Ishikawa (cell line): ENCODE measurements around the gene ERVH48-1.

Experiments used
- EP300 ChIP-seq: IDR thresholded peaks from 2 replicates; pipeline ENCODE4 v1.6.1; 2012; ENCODE audit warnings: borderline replicate concordance
- FOXM1 ChIP-seq: IDR thresholded peaks from 2 replicates; pipeline ENCODE4 v1.6.1; 2012; ENCODE audit warnings: low read depth, borderline replicate concordance
- RAD21 ChIP-seq: IDR thresholded peaks from 2 replicates; pipeline ENCODE4 v1.6.1; 2012; ENCODE audit warnings: low read depth
- TCF12 ChIP-seq: IDR thresholded peaks from 2 replicates; pipeline ENCODE4 v1.6.1; 2012; ENCODE audit warnings: low read depth
- TF ChIP-seq, protein P1 (sequence below): IDR thresholded peaks from 2 replicates; pipeline ENCODE4 v1.6.1; 2012; ENCODE audit warnings: low read depth, mild to moderate bottlenecking
- TF ChIP-seq, protein P2 (sequence below): IDR thresholded peaks from 2 replicates; pipeline ENCODE4 v1.6.1; 2012

DNA sequence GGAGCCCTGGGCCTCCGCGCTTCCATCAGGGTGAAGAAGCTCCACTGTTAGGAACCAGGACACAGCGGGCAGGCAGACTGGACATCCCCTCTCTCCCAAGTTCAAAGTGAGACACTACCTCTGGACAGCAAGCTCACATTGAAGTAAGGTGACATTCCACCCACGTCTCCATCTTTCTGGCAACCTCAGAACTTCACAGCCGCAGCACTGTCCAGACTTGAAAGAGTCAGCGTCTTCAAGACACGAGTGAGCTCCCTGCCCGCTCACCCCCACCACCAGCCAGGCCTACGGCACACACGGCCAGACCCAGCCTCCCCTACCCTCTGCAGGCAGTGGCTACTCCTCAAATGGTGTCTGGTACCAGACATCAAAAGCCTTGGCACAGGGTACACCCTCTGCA, 57.2 kb downstream of the ERVH48-1 start:
- TF ChIP-seq EP300 = no peak
- TF ChIP-seq, protein P1, sequence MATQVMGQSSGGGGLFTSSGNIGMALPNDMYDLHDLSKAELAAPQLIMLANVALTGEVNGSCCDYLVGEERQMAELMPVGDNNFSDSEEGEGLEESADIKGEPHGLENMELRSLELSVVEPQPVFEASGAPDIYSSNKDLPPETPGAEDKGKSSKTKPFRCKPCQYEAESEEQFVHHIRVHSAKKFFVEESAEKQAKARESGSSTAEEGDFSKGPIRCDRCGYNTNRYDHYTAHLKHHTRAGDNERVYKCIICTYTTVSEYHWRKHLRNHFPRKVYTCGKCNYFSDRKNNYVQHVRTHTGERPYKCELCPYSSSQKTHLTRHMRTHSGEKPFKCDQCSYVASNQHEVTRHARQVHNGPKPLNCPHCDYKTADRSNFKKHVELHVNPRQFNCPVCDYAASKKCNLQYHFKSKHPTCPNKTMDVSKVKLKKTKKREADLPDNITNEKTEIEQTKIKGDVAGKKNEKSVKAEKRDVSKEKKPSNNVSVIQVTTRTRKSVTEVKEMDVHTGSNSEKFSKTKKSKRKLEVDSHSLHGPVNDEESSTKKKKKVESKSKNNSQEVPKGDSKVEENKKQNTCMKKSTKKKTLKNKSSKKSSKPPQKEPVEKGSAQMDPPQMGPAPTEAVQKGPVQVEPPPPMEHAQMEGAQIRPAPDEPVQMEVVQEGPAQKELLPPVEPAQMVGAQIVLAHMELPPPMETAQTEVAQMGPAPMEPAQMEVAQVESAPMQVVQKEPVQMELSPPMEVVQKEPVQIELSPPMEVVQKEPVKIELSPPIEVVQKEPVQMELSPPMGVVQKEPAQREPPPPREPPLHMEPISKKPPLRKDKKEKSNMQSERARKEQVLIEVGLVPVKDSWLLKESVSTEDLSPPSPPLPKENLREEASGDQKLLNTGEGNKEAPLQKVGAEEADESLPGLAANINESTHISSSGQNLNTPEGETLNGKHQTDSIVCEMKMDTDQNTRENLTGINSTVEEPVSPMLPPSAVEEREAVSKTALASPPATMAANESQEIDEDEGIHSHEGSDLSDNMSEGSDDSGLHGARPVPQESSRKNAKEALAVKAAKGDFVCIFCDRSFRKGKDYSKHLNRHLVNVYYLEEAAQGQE = no peak
- TF ChIP-seq, protein P2, sequence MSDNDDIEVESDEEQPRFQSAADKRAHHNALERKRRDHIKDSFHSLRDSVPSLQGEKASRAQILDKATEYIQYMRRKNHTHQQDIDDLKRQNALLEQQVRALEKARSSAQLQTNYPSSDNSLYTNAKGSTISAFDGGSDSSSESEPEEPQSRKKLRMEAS = no peak
- TF ChIP-seq RAD21 = no peak
- TF ChIP-seq TCF12 = no peak
- no peak for TF ChIP-seq FOXM1
